ENCODE data around the gene NADSYN1. TPM values are rescaled to one million over a fixed set of nuclear protein-coding genes. Genes with fewer than 3 reads are reported as not detected.

NADSYN1 gene
- total RNA-seq, 6 donors from 2014 or later = 46.8 to 248 (median 79.5) TPM

DNA sequence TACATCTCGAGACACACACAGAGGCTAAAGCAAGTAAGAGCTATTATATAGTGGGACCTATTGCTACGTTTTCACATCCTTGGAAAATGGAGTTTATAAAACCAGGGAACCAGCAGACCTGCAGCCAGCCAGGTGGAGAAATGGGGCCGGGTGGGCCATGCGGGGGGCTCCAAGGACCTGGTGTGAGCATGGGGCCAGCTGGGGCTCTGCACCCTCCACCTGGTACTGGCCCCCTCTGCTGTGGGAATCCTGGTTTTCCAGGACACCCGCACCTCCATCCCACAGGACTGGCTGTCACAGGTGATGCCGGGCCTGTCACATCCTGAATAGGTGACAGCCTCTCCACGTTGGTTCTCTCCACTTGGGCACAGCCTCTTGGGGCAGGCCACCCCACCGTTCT, 16.1 kb upstream of the NADSYN1 start:
- no peak for TF ChIP-seq EP300 (IDR thresholded peaks at IDR 0.05)
- H3K27me3 ChIP-seq = no peaks in the 10 kb centered on the region
- ATAC-seq (ENCODE audit: low FRiP score in 2 of 2) (no peak), DNase-seq (peak in 1 of 2 donors; percentile 46)
- H3K4me3 ChIP-seq = no peak overlapping the region
- WGBS, 2 donors = 89 to 95% methylated on average over 7 to 8 of the region's 8 CpGs
- no peaks in the 10 kb centered on the region for H3K9me3 ChIP-seq
- peaks cover 0 to 10% (median 6%) of the 10 kb centered on the region in 4 donors for H3K4me1 ChIP-seq
- H3K27ac ChIP-seq = no peak overlapping the region
- H3K36me3 ChIP-seq = peaks cover 3 to 69% (median 54%) of the 10 kb centered on the region in 4 donors

DNA sequence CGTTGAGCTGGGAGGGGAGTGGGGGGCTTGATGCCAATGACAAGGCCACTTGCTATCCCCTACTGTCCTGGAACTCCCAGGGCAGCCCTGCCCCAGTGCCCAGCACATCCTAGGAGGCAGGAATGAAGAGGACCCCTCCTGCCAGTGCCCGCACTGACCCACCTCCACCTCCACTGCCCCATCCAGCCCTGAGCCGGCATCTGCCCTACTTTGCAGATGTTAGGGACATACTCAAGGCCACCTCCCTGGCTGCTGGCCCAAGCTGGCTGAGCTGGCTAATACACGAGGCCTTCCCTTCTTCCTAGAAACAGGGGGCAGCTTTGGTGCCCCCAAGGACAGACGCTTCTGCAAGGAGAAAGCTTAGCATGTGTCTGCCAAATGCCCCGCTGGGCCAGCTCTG, 15.6 kb upstream of the NADSYN1 start:
- Histone ChIP-seq H3K27me3 (no peaks in the 10 kb centered on the region), H3K27ac (no peak overlapping the region), H3K4me3 (no peak overlapping the region), H3K4me1 (peaks cover 0 to 10% (median 6%) of the 10 kb centered on the region in 4 donors), H3K36me3 (peaks cover 3 to 74% (median 60%) of the 10 kb centered on the region in 4 donors), H3K9me3 (no peaks in the 10 kb centered on the region)
- ATAC-seq (ENCODE audit: low FRiP score in 2 of 2) (no peak), DNase-seq (peak in 1 of 2 donors; percentile 37)
- 80 to 92% methylated on average over 1 to 6 of the region's 6 CpGs for WGBS, 2 donors
- TF ChIP-seq, protein P1, sequence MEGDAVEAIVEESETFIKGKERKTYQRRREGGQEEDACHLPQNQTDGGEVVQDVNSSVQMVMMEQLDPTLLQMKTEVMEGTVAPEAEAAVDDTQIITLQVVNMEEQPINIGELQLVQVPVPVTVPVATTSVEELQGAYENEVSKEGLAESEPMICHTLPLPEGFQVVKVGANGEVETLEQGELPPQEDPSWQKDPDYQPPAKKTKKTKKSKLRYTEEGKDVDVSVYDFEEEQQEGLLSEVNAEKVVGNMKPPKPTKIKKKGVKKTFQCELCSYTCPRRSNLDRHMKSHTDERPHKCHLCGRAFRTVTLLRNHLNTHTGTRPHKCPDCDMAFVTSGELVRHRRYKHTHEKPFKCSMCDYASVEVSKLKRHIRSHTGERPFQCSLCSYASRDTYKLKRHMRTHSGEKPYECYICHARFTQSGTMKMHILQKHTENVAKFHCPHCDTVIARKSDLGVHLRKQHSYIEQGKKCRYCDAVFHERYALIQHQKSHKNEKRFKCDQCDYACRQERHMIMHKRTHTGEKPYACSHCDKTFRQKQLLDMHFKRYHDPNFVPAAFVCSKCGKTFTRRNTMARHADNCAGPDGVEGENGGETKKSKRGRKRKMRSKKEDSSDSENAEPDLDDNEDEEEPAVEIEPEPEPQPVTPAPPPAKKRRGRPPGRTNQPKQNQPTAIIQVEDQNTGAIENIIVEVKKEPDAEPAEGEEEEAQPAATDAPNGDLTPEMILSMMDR (IDR thresholded peaks at IDR 0.05) = no peak
- TF ChIP-seq POLR2AphosphoS5 (IDR thresholded peaks at IDR 0.05) (no peak), EP300 (IDR thresholded peaks at IDR 0.05) (no peak), POLR2A (IDR thresholded peaks at IDR 0.05) (no peak)

DNA sequence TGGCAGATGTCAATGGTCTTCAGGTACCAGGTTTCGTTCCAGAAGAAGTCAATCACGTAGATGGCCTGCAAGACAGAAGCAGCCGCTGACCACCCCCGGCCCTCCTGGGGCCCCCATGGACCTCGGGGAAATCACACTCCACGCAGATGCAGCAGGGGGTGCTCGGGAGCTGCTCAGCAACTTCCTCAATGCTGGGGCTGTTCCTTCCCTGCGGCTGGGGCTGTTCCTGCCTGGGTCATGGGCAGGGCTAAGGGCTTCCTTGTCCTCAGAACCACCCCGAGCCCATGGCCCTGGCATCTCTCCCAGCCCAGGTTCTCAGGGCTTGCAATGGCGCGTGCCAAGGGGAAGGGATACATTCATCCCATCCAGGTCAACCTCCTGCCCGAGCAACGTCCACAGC, 15.1 kb upstream of the NADSYN1 start:
- no peaks in the 10 kb centered on the region for H3K27me3 ChIP-seq
- TF ChIP-seq POLR2AphosphoS5 (IDR thresholded peaks at IDR 0.05) = no peak
- TF ChIP-seq, protein P1 (IDR thresholded peaks at IDR 0.05) = no peak
- no peak for TF ChIP-seq POLR2A (IDR thresholded peaks at IDR 0.05)
- no peak for TF ChIP-seq EP300 (IDR thresholded peaks at IDR 0.05)
- H3K4me1 ChIP-seq = peaks cover 0 to 10% (median 6%) of the 10 kb centered on the region in 4 donors
- H3K4me3 ChIP-seq = no peak overlapping the region
- H3K9me3 ChIP-seq = no peaks in the 10 kb centered on the region
- H3K36me3 ChIP-seq = peaks cover 5 to 77% (median 64%) of the 10 kb centered on the region in 4 donors
- WGBS, 2 donors = 72 to 79% methylated on average over 8 to 13 of the region's 13 CpGs
- ATAC-seq (ENCODE audit: low FRiP score in 2 of 2) (no peak), DNase-seq (peak in 1 of 2 donors; percentile 64)
- H3K27ac ChIP-seq = no peak overlapping the region

DNA sequence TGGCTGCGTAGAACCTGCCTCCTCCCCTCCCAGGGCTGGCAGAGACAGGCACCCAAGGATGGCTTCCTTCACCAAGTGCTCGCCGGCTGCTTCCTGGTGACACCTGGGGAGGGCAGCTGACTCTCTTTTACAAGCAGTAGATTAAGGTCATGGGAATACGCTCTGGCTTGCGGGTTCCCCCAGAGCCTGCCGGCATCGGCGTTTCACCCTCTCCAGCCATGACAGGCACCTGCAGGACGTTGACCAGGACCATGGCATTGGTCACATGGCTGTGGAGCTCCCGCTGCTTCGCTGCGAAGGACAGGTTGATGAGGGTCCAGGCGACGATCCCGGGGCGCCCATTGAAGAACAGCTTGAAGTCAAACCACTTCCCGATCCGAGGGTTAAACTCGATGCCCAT, 14.4 kb upstream of the NADSYN1 start:
- ATAC-seq (ENCODE audit: low FRiP score in 2 of 2) (no peak), DNase-seq (peak in 1 of 2 donors; percentile 51)

DNA sequence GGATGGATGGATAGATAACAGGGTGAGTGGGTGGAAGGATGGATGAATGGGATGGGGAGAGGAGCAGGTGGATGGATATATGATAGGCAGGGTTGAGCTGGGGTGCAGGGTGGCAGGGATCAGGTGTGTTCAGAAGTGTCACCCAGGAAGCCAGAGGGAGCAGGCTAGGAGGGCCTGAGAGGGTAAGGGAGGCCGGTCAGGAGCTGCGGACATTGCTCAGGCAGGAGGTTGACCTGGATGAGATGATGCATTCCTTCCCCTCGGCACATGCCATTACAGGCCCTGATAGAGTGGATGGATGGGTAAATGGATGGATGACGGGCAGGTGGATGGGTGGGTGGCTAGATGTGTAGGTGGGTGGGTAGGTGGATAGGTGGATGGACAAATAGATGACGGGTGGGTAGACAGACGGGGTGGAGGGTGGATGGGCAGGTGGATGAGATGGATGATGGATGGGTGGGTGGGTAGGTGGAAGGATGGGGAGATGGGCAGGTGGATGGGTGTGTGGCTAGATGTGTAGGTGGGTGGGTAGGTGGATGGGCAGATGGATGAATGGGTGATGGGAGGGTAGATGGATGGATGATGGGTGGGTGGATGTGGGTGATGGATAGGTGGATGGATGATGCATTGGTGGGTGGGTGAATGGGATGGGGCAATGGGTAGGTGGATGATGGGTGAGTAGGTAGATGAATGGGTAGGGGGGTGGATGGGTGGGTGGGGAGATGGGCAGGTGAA, 12.8 kb upstream of the NADSYN1 start:
- H3K27ac ChIP-seq = no peak overlapping the region
- no peaks in the 10 kb centered on the region for H3K4me1 ChIP-seq
- H3K4me3 ChIP-seq = no peak overlapping the region
- ATAC-seq (ENCODE audit: low FRiP score in 2 of 2) = no peak
- no peaks in the 10 kb centered on the region for H3K27me3 ChIP-seq
- TF ChIP-seq EP300 (IDR thresholded peaks at IDR 0.05) (no peak), POLR2AphosphoS5 (IDR thresholded peaks at IDR 0.05) (no peak), POLR2A (IDR thresholded peaks at IDR 0.05) (no peak)
- TF ChIP-seq, protein P1 (IDR thresholded peaks at IDR 0.05) = no peak
- 95 to 98% methylated on average over 6 of the region's 6 CpGs for WGBS, 2 donors
- no peaks in the 10 kb centered on the region for H3K9me3 ChIP-seq
- H3K36me3 ChIP-seq = peaks cover 11 to 87% (median 77%) of the 10 kb centered on the region in 4 donors
- DNase-seq = no peak

More for the DNA sequence above, 14.4 kb upstream of the NADSYN1 start:
- Histone ChIP-seq H3K27me3 (no peaks in the 10 kb centered on the region), H3K4me1 (peaks cover 0 to 5% (median 3%) of the 10 kb centered on the region in 4 donors), H3K4me3 (no peak overlapping the region), H3K9me3 (no peaks in the 10 kb centered on the region), H3K36me3 (peaks cover 7 to 85% (median 72%) of the 10 kb centered on the region in 4 donors), H3K27ac (no peak overlapping the region)
- WGBS, 2 donors = 96 to 97% methylated on average over 12 to 18 of the region's 19 CpGs
- no peak for TF ChIP-seq EP300 (IDR thresholded peaks at IDR 0.05)
- TF ChIP-seq, protein P1 (IDR thresholded peaks at IDR 0.05) = no peak
- no peak for TF ChIP-seq POLR2AphosphoS5 (IDR thresholded peaks at IDR 0.05)
- TF ChIP-seq POLR2A (IDR thresholded peaks at IDR 0.05) = no peak
